Gastroesophageal sphincter (tissue), 3 donors: ENCODE data around the gene RASGEF1C.

ENCODE experiments used
- EP300 ChIP-seq: sonication (generic); formaldehyde crosslinking; IDR thresholded peaks from one replicate; pipeline ENCODE4 v1.6.1; 2017; ENCODE audit warnings: antibody characterized with exemption, mild to moderate bottlenecking
- POLR2A ChIP-seq, 2 donors: fragments of 450-650 bp; IDR thresholded peaks; one replicate each; pipeline ENCODE4 v1.6.1; 2017; ENCODE audit warnings: antibody characterized with exemption in 2 of 2, mild to moderate bottlenecking in 2 of 2, moderate library complexity in 1 of 2
- POLR2AphosphoS5 ChIP-seq: sonication (generic); formaldehyde crosslinking; IDR thresholded peaks from one replicate; pipeline ENCODE4 v1.6.1; 2017; ENCODE audit warnings: antibody characterized with exemption
- TF ChIP-seq, protein P1 (sequence below), 4 experiments: fragments of 200-600 bp in 2 of 4; fragments of 450-650 bp in 2 of 4; sonication (generic) in 1 of 4; IDR thresholded peaks; one replicate each; pipeline ENCODE4 v1.5.1; 2017 to 2019; ENCODE audit warnings: antibody characterized with exemption in 4 of 4, mild to moderate bottlenecking in 2 of 4, moderate library complexity in 2 of 4

GRCh38 chr5:180160789-180161188, 48.2 kb downstream of the RASGEF1C start:
- TF ChIP-seq POLR2AphosphoS5 (no peak), POLR2A (IDR thresholded peaks at IDR 0.05) (no peak), EP300 (no peak)
- TF ChIP-seq, protein P1, sequence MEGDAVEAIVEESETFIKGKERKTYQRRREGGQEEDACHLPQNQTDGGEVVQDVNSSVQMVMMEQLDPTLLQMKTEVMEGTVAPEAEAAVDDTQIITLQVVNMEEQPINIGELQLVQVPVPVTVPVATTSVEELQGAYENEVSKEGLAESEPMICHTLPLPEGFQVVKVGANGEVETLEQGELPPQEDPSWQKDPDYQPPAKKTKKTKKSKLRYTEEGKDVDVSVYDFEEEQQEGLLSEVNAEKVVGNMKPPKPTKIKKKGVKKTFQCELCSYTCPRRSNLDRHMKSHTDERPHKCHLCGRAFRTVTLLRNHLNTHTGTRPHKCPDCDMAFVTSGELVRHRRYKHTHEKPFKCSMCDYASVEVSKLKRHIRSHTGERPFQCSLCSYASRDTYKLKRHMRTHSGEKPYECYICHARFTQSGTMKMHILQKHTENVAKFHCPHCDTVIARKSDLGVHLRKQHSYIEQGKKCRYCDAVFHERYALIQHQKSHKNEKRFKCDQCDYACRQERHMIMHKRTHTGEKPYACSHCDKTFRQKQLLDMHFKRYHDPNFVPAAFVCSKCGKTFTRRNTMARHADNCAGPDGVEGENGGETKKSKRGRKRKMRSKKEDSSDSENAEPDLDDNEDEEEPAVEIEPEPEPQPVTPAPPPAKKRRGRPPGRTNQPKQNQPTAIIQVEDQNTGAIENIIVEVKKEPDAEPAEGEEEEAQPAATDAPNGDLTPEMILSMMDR (IDR thresholded peaks at IDR 0.05) = no peak
